ENCODE measurements around the gene FAM83G. TPM values are rescaled to one million over a fixed set of nuclear protein-coding genes. Genes with fewer than 3 reads are reported as not detected.
"Not testable (repeated sequence)": the region's sequence is repeated elsewhere in the genome, so short reads cannot be mapped to it uniquely, and the experiment has no call there.

Gene FAM83G
- 6.4 and 6.5 TPM in 2 replicates for polyA plus RNA-seq (2012; rRNA removed)
- 2.2 and 3.8 TPM in 2 replicates for polyA plus RNA-seq (2012; cell fraction: cytosol; rRNA removed)
- 13.1 and 14.0 TPM in 2 replicates for polyA plus RNA-seq (2012; cell fraction: nucleus; rRNA removed)

DNA sequence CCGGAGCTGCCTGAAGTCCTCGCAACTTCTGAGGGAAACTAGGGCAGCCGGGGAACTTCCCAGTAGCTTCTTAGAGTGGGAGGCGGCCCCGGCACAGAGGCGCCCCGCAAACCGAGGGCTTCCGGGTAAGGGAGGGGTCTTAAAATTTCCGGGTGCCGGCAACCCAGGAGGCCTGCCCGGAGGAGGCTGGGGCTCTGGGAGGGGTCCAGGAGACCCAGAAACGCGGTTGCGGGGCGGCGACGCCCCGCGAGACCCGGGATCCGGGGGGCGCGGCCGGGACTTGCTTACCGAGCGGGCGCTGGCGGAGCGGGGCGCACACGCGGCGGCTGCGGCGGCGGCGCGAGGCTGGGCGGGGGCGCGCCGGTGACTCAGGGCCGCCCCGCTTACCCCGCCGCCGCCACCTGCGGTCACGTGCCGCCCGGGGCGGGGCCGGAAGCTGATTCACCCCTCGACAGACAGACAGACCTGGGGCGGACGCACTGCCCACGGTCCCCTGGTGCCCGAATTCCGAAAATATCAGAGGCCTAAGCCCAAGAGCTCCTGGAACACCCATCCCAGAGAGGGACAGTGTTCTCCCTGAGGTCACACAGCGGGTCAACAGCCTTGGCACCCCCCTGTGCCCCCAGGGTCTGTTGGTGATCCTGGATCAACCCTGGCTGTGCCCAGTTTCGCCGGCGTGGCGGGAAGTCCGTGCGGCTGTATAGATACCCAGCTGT, at the start of gene FAM83G:
TSS of gene FAM83G (minus strand) at position 344 of the 716 bp plus-strand sequence. CDS start 723 bp downstream, outside the sequence.
- Histone ChIP-seq H3F3A (replicated peaks; ENCODE audit: insufficient read depth) (peaks cover 15% of the 10 kb centered on the region), H3K4me2 (peak within 1 kb of the TSS; percentile 79), H2AFZ (ENCODE audit: low read depth) (peak within 1 kb of the TSS; percentile 65), H3K9ac (peak within 1 kb of the TSS; percentile 80), H3K4me1 (ENCODE audit: control insufficient read depth in 1 of 2, insufficient read depth in 2 of 2, low read depth in 1 of 2, low read length in 1 of 2) (peaks cover 8 to 14% of the 10 kb centered on the region in 2 experiments; a peak in 2 of 4 replicates), H3K27me3 (ENCODE audit: insufficient read depth) (no peaks in the 10 kb centered on the region), H3K9me2 (no peaks in the 10 kb centered on the region), H3K79me2 (ENCODE audit: insufficient read depth) (peaks cover 41% of the 10 kb centered on the region; the same call in 1 of the 2 replicates), H4K20me1 (ENCODE audit: insufficient read depth) (no peaks in the 10 kb centered on the region), H3K27ac (ENCODE audit: low read depth in 2 of 2, low read length in 1 of 2) (peak within 1 kb of the TSS in 1 of 2 experiments; percentile 38; a peak in 1 of 4 replicates), H3K36me3 (replicated peaks in 1 of 2; ENCODE audit: control insufficient read depth in 1 of 2, insufficient read depth in 2 of 2, low read length in 1 of 2) (peaks cover 0 to 4% of the 10 kb centered on the region in 2 experiments), H3K4me3 (ENCODE audit: low read depth in 2 of 2, low read length in 1 of 2) (peak within 1 kb of the TSS; percentile 58 to 68), H3K9me3 (no peaks in the 10 kb centered on the region)
- TF ChIP-seq NRF1 (IDR thresholded peaks at IDR 0.05; ENCODE audit: low read depth, low read length) (no peak), CHD2 (IDR thresholded peaks at IDR 0.05; ENCODE audit: low read length, partially characterized antibody) (no peak), USF2 (IDR thresholded peaks at IDR 0.05; ENCODE audit: borderline replicate concordance, low read depth, low read length) (peak; percentile 42; the same call in 1 of the 2 replicates), TAF1 (IDR thresholded peaks at IDR 0.05; ENCODE audit: borderline replicate concordance, low read depth, low read length) (no peak), FOSL2 (IDR thresholded peaks at IDR 0.05; ENCODE audit: borderline replicate concordance, low read depth) (peak; percentile 81), TCF12 (IDR thresholded peaks at IDR 0.05) (no peak), GABPA (IDR thresholded peaks at IDR 0.05; ENCODE audit: low read depth) (peak; percentile 38; the same call in 1 of the 2 replicates), EP300 (IDR thresholded peaks at IDR 0.05; ENCODE audit: borderline replicate concordance in 1 of 2, low read depth in 1 of 2, low read length in 1 of 2) (no peak), USF1 (IDR thresholded peaks at IDR 0.05; ENCODE audit: borderline replicate concordance, low read depth) (peak; percentile 93), SIN3A (IDR thresholded peaks at IDR 0.05; ENCODE audit: borderline replicate concordance, low read depth, low read length) (no peak), ELF1 (IDR thresholded peaks at IDR 0.05) (peak; percentile 37; the same call in 1 of the 2 replicates)
- TF ChIP-seq, protein P1, sequence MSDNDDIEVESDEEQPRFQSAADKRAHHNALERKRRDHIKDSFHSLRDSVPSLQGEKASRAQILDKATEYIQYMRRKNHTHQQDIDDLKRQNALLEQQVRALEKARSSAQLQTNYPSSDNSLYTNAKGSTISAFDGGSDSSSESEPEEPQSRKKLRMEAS (IDR thresholded peaks at IDR 0.05; ENCODE audit: low read depth): peak; percentile 41; the same call in 1 of the 2 replicates
- TF ChIP-seq, protein P2, sequence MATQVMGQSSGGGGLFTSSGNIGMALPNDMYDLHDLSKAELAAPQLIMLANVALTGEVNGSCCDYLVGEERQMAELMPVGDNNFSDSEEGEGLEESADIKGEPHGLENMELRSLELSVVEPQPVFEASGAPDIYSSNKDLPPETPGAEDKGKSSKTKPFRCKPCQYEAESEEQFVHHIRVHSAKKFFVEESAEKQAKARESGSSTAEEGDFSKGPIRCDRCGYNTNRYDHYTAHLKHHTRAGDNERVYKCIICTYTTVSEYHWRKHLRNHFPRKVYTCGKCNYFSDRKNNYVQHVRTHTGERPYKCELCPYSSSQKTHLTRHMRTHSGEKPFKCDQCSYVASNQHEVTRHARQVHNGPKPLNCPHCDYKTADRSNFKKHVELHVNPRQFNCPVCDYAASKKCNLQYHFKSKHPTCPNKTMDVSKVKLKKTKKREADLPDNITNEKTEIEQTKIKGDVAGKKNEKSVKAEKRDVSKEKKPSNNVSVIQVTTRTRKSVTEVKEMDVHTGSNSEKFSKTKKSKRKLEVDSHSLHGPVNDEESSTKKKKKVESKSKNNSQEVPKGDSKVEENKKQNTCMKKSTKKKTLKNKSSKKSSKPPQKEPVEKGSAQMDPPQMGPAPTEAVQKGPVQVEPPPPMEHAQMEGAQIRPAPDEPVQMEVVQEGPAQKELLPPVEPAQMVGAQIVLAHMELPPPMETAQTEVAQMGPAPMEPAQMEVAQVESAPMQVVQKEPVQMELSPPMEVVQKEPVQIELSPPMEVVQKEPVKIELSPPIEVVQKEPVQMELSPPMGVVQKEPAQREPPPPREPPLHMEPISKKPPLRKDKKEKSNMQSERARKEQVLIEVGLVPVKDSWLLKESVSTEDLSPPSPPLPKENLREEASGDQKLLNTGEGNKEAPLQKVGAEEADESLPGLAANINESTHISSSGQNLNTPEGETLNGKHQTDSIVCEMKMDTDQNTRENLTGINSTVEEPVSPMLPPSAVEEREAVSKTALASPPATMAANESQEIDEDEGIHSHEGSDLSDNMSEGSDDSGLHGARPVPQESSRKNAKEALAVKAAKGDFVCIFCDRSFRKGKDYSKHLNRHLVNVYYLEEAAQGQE (IDR thresholded peaks at IDR 0.05; ENCODE audit: low read depth, low read length): no peak
- ChIA-PET CTCF (interaction anchor here (0.6 to 2.0 kb wide), 2 partner anchors 44 to 187 kb away, joined by 3 to 7 read pairs; no protein-coding TSS in a partner anchor), POLR2A (no interaction called here)
- peak; percentile 86 for DNase-seq
- 21% methylated on average over 23 of the region's 67 CpGs for WGBS (ENCODE audit: low lambda C conversion rate)

- CTCF ChIA-PET; H3K9me3 ChIP-seq; H3K36me3 ChIP-seq (replicated peaks in 1 of 2; ENCODE audit: control insufficient read depth in 1 of 2, insufficient read depth in 2 of 2, low read length in 1 of 2); H3K4me1 ChIP-seq (ENCODE audit: control insufficient read depth in 1 of 2, insufficient read depth in 2 of 2, low read depth in 1 of 2, low read length in 1 of 2); H2AFZ ChIP-seq (ENCODE audit: low read depth); DNase-seq; H3K27ac ChIP-seq (ENCODE audit: low read depth in 2 of 2, low read length in 1 of 2); H3F3A ChIP-seq (replicated peaks; ENCODE audit: insufficient read depth); POLR2A ChIA-PET; H3K79me2 ChIP-seq (ENCODE audit: insufficient read depth); H3K9me2 ChIP-seq; H3K9ac ChIP-seq; H3K4me3 ChIP-seq (ENCODE audit: low read depth in 2 of 2, low read length in 1 of 2); H4K20me1 ChIP-seq (ENCODE audit: insufficient read depth); H3K27me3 ChIP-seq (ENCODE audit: insufficient read depth); H3K4me2 ChIP-seq: not testable (repeated sequence)
- 80% methylated on average over 1 of the region's 7 CpGs for WGBS (ENCODE audit: low lambda C conversion rate)
Measured at GRCh38 chr17:19048826-19049225, 44.3 kb upstream of the FAM83G start.

- H4K20me1 ChIP-seq (ENCODE audit: insufficient read depth); H3F3A ChIP-seq (replicated peaks; ENCODE audit: insufficient read depth); H3K4me3 ChIP-seq (ENCODE audit: low read depth in 2 of 2, low read length in 1 of 2); H3K36me3 ChIP-seq (replicated peaks in 1 of 2; ENCODE audit: control insufficient read depth in 1 of 2, insufficient read depth in 2 of 2, low read length in 1 of 2); H3K79me2 ChIP-seq (ENCODE audit: insufficient read depth); H3K27ac ChIP-seq (ENCODE audit: low read depth in 2 of 2, low read length in 1 of 2); H3K9me2 ChIP-seq; H3K27me3 ChIP-seq (ENCODE audit: insufficient read depth); POLR2A ChIA-PET; H3K4me1 ChIP-seq (ENCODE audit: control insufficient read depth in 1 of 2, insufficient read depth in 2 of 2, low read depth in 1 of 2, low read length in 1 of 2); DNase-seq; CTCF ChIA-PET; H3K9me3 ChIP-seq; H3K4me2 ChIP-seq; H3K9ac ChIP-seq; H2AFZ ChIP-seq (ENCODE audit: low read depth): not testable (repeated sequence)
- WGBS (ENCODE audit: low lambda C conversion rate): 94% methylated on average over 3 of the region's 7 CpGs
Measured at GRCh38 chr17:19047510-19047909, 42.9 kb upstream of the FAM83G start.

All from SK-N-SH (cell line).